Subcutaneous abdominal adipose tissue (tissue), 5 donors: Measurements from ENCODE around the gene THAP7.

Experiments used
- H3K27ac ChIP-seq: one replicate; pipeline ENCODE4 v1.7.0; 2013; ENCODE audit warnings: low read depth, mild to moderate bottlenecking, inconsistent platforms, low read length, moderate library complexity
- H3K27me3 ChIP-seq, 5 donors: one replicate each; pipeline ENCODE4 v1.7.0; 2013; ENCODE audit warnings: low read length in 5 of 5, inconsistent platforms in 1 of 5; ENCODE audit not compliant: control insufficient read depth in 5 of 5, insufficient read depth in 4 of 5
- H3K36me3 ChIP-seq, 5 donors: one replicate each; pipeline ENCODE4 v1.7.0; 2013; ENCODE audit warnings: low read length in 5 of 5; ENCODE audit not compliant: control insufficient read depth in 5 of 5, insufficient read depth in 5 of 5
- H3K4me1 ChIP-seq, 5 donors: one replicate each; pipeline ENCODE4 v1.7.0; 2013; ENCODE audit warnings: low read length in 5 of 5, mild to moderate bottlenecking in 3 of 5, moderate library complexity in 1 of 5; ENCODE audit not compliant: control insufficient read depth in 5 of 5, insufficient read depth in 5 of 5
- H3K4me3 ChIP-seq, 5 donors: one replicate each; pipeline ENCODE4 v1.7.0; 2013; ENCODE audit warnings: low read length in 5 of 5, low read depth in 1 of 5
- H3K9ac ChIP-seq, 5 donors: one replicate each; pipeline ENCODE4 v1.7.0; 2013; ENCODE audit warnings: low read length in 5 of 5, mild to moderate bottlenecking in 4 of 5, moderate library complexity in 3 of 5
- H3K9me3 ChIP-seq, 5 donors: one replicate each; pipeline ENCODE4 v1.7.0; 2013; ENCODE audit warnings: low read length in 5 of 5; ENCODE audit not compliant: control insufficient read depth in 5 of 5
- donor health status: healthy.
- donor health status: healthy.
- donor health status: healthy.
- donor health status: healthy.
- donor health status: healthy.

THAP7 gene

DNA sequence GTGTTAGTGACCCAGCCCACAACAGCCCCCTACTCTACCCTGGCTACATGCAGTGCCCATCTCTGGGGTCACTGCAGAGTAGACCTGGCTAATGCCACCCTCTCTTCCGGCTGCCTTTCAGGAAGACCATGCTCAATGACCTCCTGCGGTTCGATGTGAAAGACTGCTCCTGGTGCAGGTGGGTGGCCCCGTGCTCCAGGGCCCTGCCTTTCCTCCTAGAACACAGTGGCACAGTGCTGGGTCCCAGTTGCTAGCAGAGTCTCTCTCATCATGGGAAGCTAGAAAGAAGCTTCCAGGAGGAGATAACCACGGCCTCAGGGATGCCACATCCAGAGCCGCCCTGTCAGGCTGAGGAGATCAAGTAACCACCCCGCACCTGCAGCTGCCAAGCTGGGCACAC lies 16.2 kb downstream of the THAP7 start:
- peak overlapping the region in 1 of 5 donors; percentile 7 for H3K9ac ChIP-seq
- no peaks in the 10 kb centered on the region for H3K9me3 ChIP-seq
- no peak overlapping the region for H3K4me3 ChIP-seq
- peaks cover 0 to 57% (median 37%) of the 10 kb centered on the region in 5 donors for H3K36me3 ChIP-seq
- H3K4me1 ChIP-seq: peaks cover 10 to 31% (median 27%) of the 10 kb centered on the region in 5 donors
- no peaks in the 10 kb centered on the region for H3K27me3 ChIP-seq
- H3K27ac ChIP-seq: no peak overlapping the region

- Histone ChIP-seq H3K9ac (peak overlapping the region; percentile 78 to 100 (median 97)), H3K9me3 (peaks cover 0 to 9% (median 9%) of the 10 kb centered on the region in 5 donors), H3K27ac (peak overlapping the region; percentile 84), H3K36me3 (peaks cover 0 to 39% (median 25%) of the 10 kb centered on the region in 5 donors), H3K4me3 (peak overlapping the region; percentile 87 to 95 (median 93)), H3K4me1 (peaks cover 17 to 41% (median 36%) of the 10 kb centered on the region in 5 donors), H3K27me3 (peaks cover 0 to 11% (median 3%) of the 10 kb centered on the region in 5 donors)
These were observed 18.7 kb downstream of the THAP7 start for GRCh38 chr22:20983081-20983771.

DNA sequence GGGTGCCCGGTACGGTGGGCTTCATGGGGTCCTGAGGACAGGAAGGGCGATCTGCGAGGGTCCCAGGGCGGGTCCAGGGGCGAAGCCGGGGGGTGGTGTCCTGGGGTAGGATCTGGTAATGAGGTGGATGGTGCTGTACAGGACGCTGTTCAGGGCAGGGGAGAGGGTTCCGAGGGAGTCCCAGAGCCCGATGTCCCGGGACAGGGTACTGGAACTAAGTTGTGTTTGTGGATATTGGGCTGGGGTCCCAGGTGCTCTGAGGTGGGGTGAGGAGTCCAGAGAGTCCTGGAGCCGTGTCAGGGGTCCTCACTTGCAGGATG lies 19.4 kb downstream of the THAP7 start:
- peaks cover 0 to 12% (median 10%) of the 10 kb centered on the region in 5 donors for H3K9me3 ChIP-seq
- peak overlapping the region; percentile 84 for H3K27ac ChIP-seq
- H3K4me3 ChIP-seq: peak overlapping the region; percentile 87 to 95 (median 93)
- peak overlapping the region; percentile 78 to 100 (median 97) for H3K9ac ChIP-seq
- peaks cover 0 to 32% (median 18%) of the 10 kb centered on the region in 5 donors for H3K36me3 ChIP-seq
- H3K27me3 ChIP-seq: peaks cover 0 to 11% (median 3%) of the 10 kb centered on the region in 5 donors
- H3K4me1 ChIP-seq: peaks cover 17 to 41% (median 36%) of the 10 kb centered on the region in 5 donors

DNA sequence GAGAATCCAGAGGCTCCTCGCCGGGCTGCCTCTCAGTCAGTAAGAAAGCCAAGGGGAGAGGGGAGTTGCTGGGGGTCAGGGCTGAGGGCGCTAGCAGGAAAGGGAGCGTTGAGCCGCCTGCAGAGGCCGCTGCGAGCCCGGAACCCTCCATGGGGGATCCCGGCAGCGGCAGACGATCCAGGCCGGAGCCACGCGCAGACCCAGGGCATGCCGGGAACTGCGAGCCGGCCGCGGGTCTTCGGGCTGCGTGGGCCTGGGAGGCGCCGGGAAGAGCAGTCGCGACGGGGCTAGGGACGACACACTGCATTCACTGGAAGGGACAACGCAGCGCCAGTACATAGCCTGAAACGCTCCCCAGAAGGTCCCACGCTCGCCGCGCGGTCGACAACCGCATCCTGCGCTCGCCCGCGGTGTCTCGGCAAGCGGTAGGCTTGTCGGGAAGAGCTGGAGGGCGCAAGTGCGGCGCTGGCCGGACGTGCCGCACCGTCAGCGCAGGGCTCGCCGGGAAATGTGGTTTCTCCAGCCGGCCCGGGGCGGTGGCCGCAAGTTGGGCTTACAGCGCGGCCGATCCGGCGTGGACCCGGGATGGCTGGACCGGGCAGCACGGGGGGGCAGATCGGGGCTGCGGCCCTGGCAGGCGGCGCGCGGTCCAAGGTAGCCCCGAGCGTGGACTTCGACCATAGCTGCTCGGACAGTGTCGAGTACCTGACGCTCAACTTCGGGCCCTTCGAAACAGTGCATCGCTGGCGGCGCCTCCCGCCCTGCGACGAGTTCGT lies 19.9 kb downstream of the THAP7 start, which contains the start of gene LZTR1:
TSS of gene LZTR1 (plus strand) at position 511 of the 776 bp plus-strand sequence. CDS start at position 586, 75 bp downstream.
- peaks cover 0 to 12% (median 10%) of the 10 kb centered on the region in 5 donors for H3K9me3 ChIP-seq
- H3K27ac ChIP-seq: peak within 1 kb of the TSS; percentile 84
- H3K4me1 ChIP-seq: peaks cover 17 to 41% (median 36%) of the 10 kb centered on the region in 5 donors
- peak within 1 kb of the TSS; percentile 87 to 95 (median 93) for H3K4me3 ChIP-seq
- H3K9ac ChIP-seq: peak within 1 kb of the TSS; percentile 78 to 100 (median 97)
- peaks cover 0 to 11% (median 3%) of the 10 kb centered on the region in 5 donors for H3K27me3 ChIP-seq
- peaks cover 0 to 26% (median 15%) of the 10 kb centered on the region in 5 donors for H3K36me3 ChIP-seq

- peak overlapping the region; percentile 84 for H3K27ac ChIP-seq
- H3K27me3 ChIP-seq: peaks cover 0 to 14% (median 3%) of the 10 kb centered on the region in 5 donors
- peaks cover 0 to 12% (median 10%) of the 10 kb centered on the region in 5 donors for H3K9me3 ChIP-seq
- H3K4me1 ChIP-seq: peaks cover 17 to 41% (median 36%) of the 10 kb centered on the region in 5 donors
- peaks cover 0 to 21% (median 10%) of the 10 kb centered on the region in 5 donors for H3K36me3 ChIP-seq
- peak overlapping the region; percentile 84 to 95 (median 89) for H3K4me3 ChIP-seq
- H3K9ac ChIP-seq: peak overlapping the region; percentile 78 to 100 (median 97)
These were observed 20.8 kb downstream of the THAP7 start for GRCh38 chr22:20980938-20981722.

GRCh38 chr22:20980523-20980922 lies 21.4 kb downstream of the THAP7 start:
- Histone ChIP-seq H3K9me3 (peaks cover 0 to 12% (median 10%) of the 10 kb centered on the region in 5 donors), H3K4me1 (peaks cover 17 to 41% (median 36%) of the 10 kb centered on the region in 5 donors), H3K9ac (no peak overlapping the region), H3K27ac (no peak overlapping the region), H3K27me3 (peaks cover 0 to 14% (median 3%) of the 10 kb centered on the region in 5 donors), H3K4me3 (no peak overlapping the region), H3K36me3 (peaks cover 0 to 15% (median 5%) of the 10 kb centered on the region in 5 donors)

DNA sequence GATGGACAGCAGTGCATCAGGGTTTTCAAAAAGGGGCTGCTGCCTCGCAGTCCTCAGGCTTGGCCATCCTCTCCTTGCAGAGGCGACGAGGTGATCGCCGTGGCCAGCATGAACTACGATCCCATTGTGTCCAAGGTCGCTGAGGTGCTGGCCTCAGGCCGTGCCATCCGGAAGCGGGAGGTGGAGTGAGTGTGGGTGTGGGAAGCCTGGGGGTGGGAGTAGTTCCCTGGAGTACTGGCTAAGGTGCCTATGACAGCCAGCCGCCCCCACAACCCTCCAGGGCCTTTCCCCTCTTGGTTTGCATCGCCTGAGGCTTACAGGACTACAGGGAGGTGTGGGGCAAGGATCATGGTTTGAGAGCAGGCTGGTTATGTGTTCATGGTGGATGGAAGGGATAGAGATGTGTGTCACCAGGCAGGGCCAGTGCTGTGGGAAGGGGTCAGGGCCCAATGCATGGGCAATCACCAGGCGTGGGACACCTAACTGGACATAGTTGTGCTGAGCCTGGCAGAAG lies 21.9 kb downstream of the THAP7 start:
- H3K27ac ChIP-seq: no peak overlapping the region
- H3K4me1 ChIP-seq: peaks cover 17 to 41% (median 36%) of the 10 kb centered on the region in 5 donors
- H3K9me3 ChIP-seq: peaks cover 0 to 12% (median 10%) of the 10 kb centered on the region in 5 donors
- H3K36me3 ChIP-seq: peaks cover 0 to 12% (median 3%) of the 10 kb centered on the region in 5 donors
- peak overlapping the region in 4 of 5 donors; percentile 24 to 53 (median 38) for H3K4me3 ChIP-seq
- peaks cover 0 to 14% (median 3%) of the 10 kb centered on the region in 5 donors for H3K27me3 ChIP-seq
- H3K9ac ChIP-seq: peak overlapping the region in 3 of 5 donors; percentile 21 to 58 (median 53)

DNA sequence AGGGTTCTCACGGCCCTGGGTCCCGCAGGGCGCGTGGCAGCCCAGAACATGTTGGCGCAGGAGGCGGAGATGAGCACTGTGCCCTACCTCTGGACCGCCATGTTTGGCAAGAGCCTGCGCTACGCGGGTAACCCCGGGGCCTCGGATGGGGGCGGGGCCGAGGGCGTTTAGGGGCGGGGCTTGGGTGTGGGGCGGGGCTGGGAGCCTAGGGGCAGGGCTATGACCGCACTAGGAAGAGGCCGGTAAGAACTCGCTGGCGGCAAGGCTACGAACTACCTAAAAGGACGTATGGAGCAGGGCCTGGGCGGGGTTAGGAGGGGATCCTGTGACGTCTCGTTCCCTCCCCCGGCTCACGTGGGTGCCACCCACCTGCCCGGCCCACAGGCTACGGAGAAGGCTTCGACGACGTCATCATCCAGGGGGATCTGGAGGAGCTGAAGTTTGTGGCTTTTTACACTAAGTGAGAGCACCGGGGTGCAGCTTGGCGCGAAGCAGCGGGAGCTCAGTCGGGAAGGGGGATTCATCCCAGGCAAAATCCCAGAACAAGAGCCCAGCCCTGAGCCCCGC lies 22.6 kb downstream of the THAP7 start:
- peaks cover 0 to 12% (median 10%) of the 10 kb centered on the region in 5 donors for H3K9me3 ChIP-seq
- no peak overlapping the region for H3K27ac ChIP-seq
- H3K4me1 ChIP-seq: peaks cover 17 to 41% (median 36%) of the 10 kb centered on the region in 5 donors
- peak overlapping the region in 3 of 5 donors; percentile 21 to 58 (median 53) for H3K9ac ChIP-seq
- peaks cover 0 to 14% (median 3%) of the 10 kb centered on the region in 5 donors for H3K27me3 ChIP-seq
- H3K4me3 ChIP-seq: peak overlapping the region in 4 of 5 donors; percentile 24 to 53 (median 38)
- H3K36me3 ChIP-seq: peaks cover 0 to 9% (median 2%) of the 10 kb centered on the region in 5 donors

GRCh38 chr22:20978419-20978818 lies 23.5 kb downstream of the THAP7 start:
- Histone ChIP-seq H3K27ac (no peak overlapping the region), H3K27me3 (peaks cover 0 to 14% (median 3%) of the 10 kb centered on the region in 5 donors), H3K36me3 (no peaks in the 10 kb centered on the region), H3K4me3 (no peak overlapping the region), H3K4me1 (peaks cover 17 to 37% (median 30%) of the 10 kb centered on the region in 5 donors), H3K9ac (no peak overlapping the region), H3K9me3 (peaks cover 0 to 12% (median 10%) of the 10 kb centered on the region in 5 donors)
